Endothelial cell (in vitro differentiated cells): ENCODE data around the gene MYOG. TPM values are rescaled to one million over a fixed set of nuclear protein-coding genes. Genes with fewer than 3 reads are reported as not detected.

Experiments
- DNase-seq: peaks from one replicate; pipeline ENCODE4 v3.0.0; 2021; ENCODE audit warnings: low spot score
- H3K27ac Mint-ChIP-seq: one replicate; pipeline ENCODE4 v1.8.0; 2021; ENCODE audit warnings: mixed read lengths, inconsistent platforms; ENCODE audit not compliant: unreplicated experiment
- H3K27me3 Mint-ChIP-seq: one replicate; pipeline ENCODE4 v1.8.0; 2021; ENCODE audit warnings: mild to moderate bottlenecking, moderate library complexity, mixed read lengths, inconsistent platforms; ENCODE audit not compliant: unreplicated experiment
- H3K36me3 Mint-ChIP-seq: one replicate; pipeline ENCODE4 v1.8.0; 2021; ENCODE audit warnings: mild to moderate bottlenecking, low read depth, mixed read lengths, inconsistent platforms; ENCODE audit not compliant: unreplicated experiment
- H3K4me1 Mint-ChIP-seq: one replicate; pipeline ENCODE4 v1.8.0; 2021; ENCODE audit warnings: mild to moderate bottlenecking, mixed read lengths, inconsistent platforms; ENCODE audit not compliant: unreplicated experiment
- H3K4me3 Mint-ChIP-seq: one replicate; pipeline ENCODE4 v1.8.0; 2021; ENCODE audit warnings: mild to moderate bottlenecking, mixed read lengths, inconsistent platforms; ENCODE audit not compliant: unreplicated experiment
- H3K9me3 Mint-ChIP-seq: one replicate; pipeline ENCODE4 v1.8.0; 2021; ENCODE audit warnings: mixed read lengths, inconsistent platforms; ENCODE audit not compliant: unreplicated experiment
- total RNA-seq: library from RNA; stranded (reverse); fragmentation: NEBNext Ultra II Directional; extraction: Animal tissue kit (Norgen Biotek cat#: 25700); gene quantifications from one replicate; pipeline ENCODE4 v1.2.1, GENCODE V29; 2021; ENCODE audit not compliant: unreplicated experiment
- TF ChIP-seq, protein P1 (sequence below): fragments of 200-600 bp; sonication (generic); IDR thresholded peaks from one replicate; pipeline ENCODE4 v1.5.0; 2021; ENCODE audit warnings: antibody characterized with exemption; ENCODE audit not compliant: unreplicated experiment

Gene MYOG
- total RNA-seq, 1 donor from 2014 or later: 15.7 TPM

DNA sequence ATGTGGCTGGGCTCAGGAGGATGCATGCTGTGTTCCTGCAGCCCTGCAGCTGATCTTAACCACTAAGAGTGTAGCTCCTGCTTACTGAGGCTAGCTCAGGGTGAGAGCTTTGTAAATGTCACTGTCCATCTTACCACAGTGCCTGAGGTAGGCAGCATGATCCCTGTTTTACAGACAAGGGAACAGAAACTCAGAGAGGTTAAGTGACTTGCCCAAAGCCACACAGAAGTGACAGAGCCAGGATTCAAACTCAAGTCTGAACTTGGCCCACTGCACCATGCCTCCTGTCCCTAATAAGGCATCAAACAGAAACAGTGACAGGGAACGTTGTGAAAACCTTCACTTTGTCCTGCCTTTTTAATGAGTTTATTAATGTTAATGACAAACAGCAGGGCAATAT, 31.6 kb downstream of the MYOG start:
- TF ChIP-seq, protein P1, sequence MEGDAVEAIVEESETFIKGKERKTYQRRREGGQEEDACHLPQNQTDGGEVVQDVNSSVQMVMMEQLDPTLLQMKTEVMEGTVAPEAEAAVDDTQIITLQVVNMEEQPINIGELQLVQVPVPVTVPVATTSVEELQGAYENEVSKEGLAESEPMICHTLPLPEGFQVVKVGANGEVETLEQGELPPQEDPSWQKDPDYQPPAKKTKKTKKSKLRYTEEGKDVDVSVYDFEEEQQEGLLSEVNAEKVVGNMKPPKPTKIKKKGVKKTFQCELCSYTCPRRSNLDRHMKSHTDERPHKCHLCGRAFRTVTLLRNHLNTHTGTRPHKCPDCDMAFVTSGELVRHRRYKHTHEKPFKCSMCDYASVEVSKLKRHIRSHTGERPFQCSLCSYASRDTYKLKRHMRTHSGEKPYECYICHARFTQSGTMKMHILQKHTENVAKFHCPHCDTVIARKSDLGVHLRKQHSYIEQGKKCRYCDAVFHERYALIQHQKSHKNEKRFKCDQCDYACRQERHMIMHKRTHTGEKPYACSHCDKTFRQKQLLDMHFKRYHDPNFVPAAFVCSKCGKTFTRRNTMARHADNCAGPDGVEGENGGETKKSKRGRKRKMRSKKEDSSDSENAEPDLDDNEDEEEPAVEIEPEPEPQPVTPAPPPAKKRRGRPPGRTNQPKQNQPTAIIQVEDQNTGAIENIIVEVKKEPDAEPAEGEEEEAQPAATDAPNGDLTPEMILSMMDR: no peak
- peaks cover 3% of the 10 kb centered on the region for H3K27me3 Mint-ChIP-seq

DNA sequence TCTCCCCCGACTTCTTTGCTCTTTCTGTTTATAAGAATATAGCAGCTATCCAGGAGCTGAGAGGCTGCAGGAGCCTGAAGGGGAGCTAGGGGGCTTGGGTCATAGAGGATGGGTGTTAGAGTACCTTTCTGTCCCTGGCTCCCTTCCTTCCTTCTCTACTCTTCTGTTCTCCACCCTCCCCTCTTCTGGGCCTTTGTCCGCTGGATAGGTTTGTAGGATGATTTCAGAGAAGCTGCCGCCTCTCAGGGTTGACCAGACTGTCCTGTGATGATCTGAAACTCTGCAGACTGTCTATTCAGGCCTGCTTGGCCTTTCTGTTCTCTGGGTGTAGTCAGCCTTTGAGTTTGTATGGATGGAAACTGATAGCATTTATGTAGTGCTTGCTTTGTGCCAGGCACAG, 33.2 kb downstream of the MYOG start:
- no peaks in the 10 kb centered on the region for H3K9me3 Mint-ChIP-seq
- TF ChIP-seq, protein P1: no peak
- peaks cover 7% of the 10 kb centered on the region for H3K27me3 Mint-ChIP-seq
- H3K4me3 Mint-ChIP-seq: no peak overlapping the region
- DNase-seq: no peak
- H3K27ac Mint-ChIP-seq: no peak overlapping the region
- H3K36me3 Mint-ChIP-seq: peaks cover 4% of the 10 kb centered on the region
- H3K4me1 Mint-ChIP-seq: peaks cover 2% of the 10 kb centered on the region

More for the DNA sequence above, 31.6 kb downstream of the MYOG start:
- no peak for DNase-seq
- Mint-ChIP-seq H3K27ac (no peak overlapping the region), H3K4me1 (peaks cover 6% of the 10 kb centered on the region), H3K9me3 (no peaks in the 10 kb centered on the region), H3K4me3 (no peak overlapping the region), H3K36me3 (peaks cover 4% of the 10 kb centered on the region)

DNA sequence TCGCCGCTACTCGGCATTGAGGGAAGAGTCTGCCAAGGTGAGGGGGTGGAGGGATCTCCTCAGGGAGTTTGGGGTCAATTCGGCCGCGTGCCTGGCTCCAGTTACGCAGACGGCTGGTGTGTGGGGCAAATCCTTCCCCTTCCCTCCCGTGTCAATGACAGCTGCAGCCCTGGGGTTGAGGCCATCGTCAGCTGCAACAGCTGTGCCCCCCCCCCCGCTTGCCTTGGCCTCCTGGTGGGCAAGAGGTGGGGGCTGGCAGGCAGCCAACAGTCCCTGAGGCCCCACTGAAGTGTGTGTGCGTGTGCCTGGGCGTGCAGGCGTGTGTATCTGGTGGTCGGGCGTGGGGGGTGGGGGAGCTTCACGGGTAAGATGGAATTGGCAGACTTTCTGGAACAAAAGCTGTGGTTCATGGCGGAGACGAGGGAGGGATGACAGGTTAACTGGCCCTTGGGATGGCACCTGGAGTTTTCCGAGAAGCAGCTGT, 33.9 kb downstream of the MYOG start:
- no peak overlapping the region for H3K4me3 Mint-ChIP-seq
- TF ChIP-seq, protein P1: no peak
- no peaks in the 10 kb centered on the region for H3K9me3 Mint-ChIP-seq
- H3K27me3 Mint-ChIP-seq: peaks cover 8% of the 10 kb centered on the region
- H3K36me3 Mint-ChIP-seq: peaks cover 4% of the 10 kb centered on the region
- no peaks in the 10 kb centered on the region for H3K4me1 Mint-ChIP-seq
- DNase-seq: no peak
- no peak overlapping the region for H3K27ac Mint-ChIP-seq

DNA sequence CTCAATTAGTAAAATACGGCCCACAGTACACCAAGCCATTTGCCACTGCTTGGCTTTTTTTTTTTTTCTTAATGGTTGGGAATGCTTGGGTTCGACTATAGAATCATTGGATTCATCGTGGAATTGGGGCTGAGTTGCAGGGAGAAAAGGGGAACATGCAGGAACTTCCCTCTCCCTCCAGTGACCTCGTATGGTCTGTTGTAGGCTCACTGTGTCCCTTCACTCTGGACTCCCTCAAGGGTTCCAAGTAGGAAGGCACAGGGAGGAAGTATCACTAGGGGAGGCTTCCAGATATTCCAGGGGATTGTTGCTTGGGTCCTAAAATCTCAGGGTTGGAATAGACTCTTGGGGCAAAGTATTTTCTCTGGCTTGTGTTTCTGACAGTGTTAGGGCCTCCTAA, 35.0 kb downstream of the MYOG start:
- Mint-ChIP-seq H3K27ac (no peak overlapping the region), H3K36me3 (no peaks in the 10 kb centered on the region), H3K27me3 (peaks cover 8% of the 10 kb centered on the region), H3K4me3 (no peak overlapping the region), H3K4me1 (no peaks in the 10 kb centered on the region), H3K9me3 (no peaks in the 10 kb centered on the region)
- TF ChIP-seq, protein P1: no peak
- DNase-seq: no peak

DNA sequence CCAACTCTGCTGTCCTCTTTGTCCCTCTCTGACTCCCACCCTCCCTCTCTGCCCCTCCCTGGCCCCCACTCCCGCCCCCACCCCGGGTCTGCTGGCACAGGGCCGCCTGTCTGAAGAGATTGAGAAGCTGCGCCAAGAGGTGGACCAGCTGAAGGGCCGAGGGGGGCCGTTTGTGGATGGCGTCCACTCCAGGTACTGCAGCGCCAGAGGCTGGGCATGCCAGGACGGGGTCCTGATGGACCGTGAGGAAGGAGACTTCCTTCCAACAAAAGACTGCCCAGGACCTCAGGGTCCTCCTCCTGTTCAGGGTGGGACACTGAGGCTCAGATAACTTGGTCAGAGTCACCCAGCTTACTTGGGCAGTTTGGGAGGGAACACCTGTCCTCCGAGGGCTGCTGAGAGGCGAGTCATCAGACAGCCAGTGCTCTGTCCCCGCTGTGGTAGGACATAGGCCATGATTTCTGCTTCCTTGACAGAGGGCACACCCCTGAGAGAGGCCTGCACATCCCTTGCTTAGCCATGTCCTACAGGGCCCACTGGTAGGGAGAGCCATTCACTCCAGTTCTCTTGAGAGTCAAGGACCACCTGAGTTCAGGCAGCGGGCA, 36.1 kb downstream of the MYOG start:
- Mint-ChIP-seq H3K9me3 (no peaks in the 10 kb centered on the region), H3K4me3 (no peak overlapping the region), H3K27ac (no peak overlapping the region), H3K27me3 (peaks cover 10% of the 10 kb centered on the region), H3K4me1 (no peaks in the 10 kb centered on the region), H3K36me3 (peaks cover 5% of the 10 kb centered on the region)
- DNase-seq: no peak
- TF ChIP-seq, protein P1: no peak
